Heart left ventricle (tissue), 16 donors: ENCODE measurements around the gene PLCH1. TPM values are rescaled to one million over a fixed set of nuclear protein-coding genes. Genes with fewer than 3 reads are reported as not detected.

ENCODE experiments used
- ATAC-seq, 4 donors: fragments of 200-7000 bp; cut with Tn5 transposase; one replicate each; pipeline ENCODE4 v1.9.1; 2020 to 2022; ENCODE audit warnings: moderate library complexity in 4 of 4, mild to moderate bottlenecking in 3 of 4, moderate number of reproducible peaks in 1 of 4
- DNase-seq, 5 donors: peaks; one replicate each; pipeline ENCODE4 v3.0.0-alpha.2; 2020
- H3K27ac ChIP-seq, 12 donors: fragments of 200-600 bp; sonication (generic) in 4 of 12; one replicate each; pipeline versions ENCODE4 v1.5.0 to v1.8.0; 2016 to 2022; ENCODE audit warnings: mild to moderate bottlenecking in 2 of 12
- H3K27me3 ChIP-seq, 9 donors: fragments of 200-600 bp; sonication (generic) in 2 of 9; one replicate each; pipeline versions ENCODE4 v1.5.1 to v1.8.0; 2016 to 2022; ENCODE audit warnings: mild to moderate bottlenecking in 3 of 9
- H3K36me3 ChIP-seq, 9 donors: fragments of 200-600 bp; sonication (generic) in 2 of 9; one replicate each; pipeline versions ENCODE4 v1.5.0 to v1.8.0; 2018 to 2022; ENCODE audit warnings: mild to moderate bottlenecking in 2 of 9
- H3K4me1 ChIP-seq, 12 donors: fragments of 200-600 bp; sonication (generic) in 4 of 12; one replicate each; pipeline versions ENCODE4 v1.5.0 to v1.8.0; 2016 to 2022; ENCODE audit warnings: mild to moderate bottlenecking in 3 of 12
- H3K4me3 ChIP-seq, 12 donors: fragments of 200-600 bp; sonication (generic) in 4 of 12; one replicate each; pipeline versions ENCODE4 v1.5.0 to v1.8.0; 2017 to 2022; ENCODE audit warnings: mild to moderate bottlenecking in 9 of 12, moderate library complexity in 4 of 12
- H3K9me3 ChIP-seq, 12 donors: fragments of 200-600 bp; sonication (generic) in 4 of 12; one replicate each; pipeline versions ENCODE4 v1.5.0 to v1.8.0; 2016 to 2022; ENCODE audit warnings: mild to moderate bottlenecking in 1 of 12
- CTCF ChIP-seq, 12 donors: fragments of 200-600 bp; sonication (generic) in 4 of 12; IDR thresholded peaks; one replicate each; pipeline versions ENCODE4 v1.5.0 to v1.8.0; 2018 to 2022; ENCODE audit warnings: antibody characterized with exemption in 12 of 12, mild to moderate bottlenecking in 5 of 12
- POLR2A ChIP-seq, 2 donors: fragments of 450-650 bp; IDR thresholded peaks; one replicate each; pipeline ENCODE4 v1.6.1; 2017; ENCODE audit warnings: antibody characterized with exemption in 2 of 2, mild to moderate bottlenecking in 2 of 2, moderate library complexity in 2 of 2
- WGBS, 4 donors: extraction: QIAGEN DNeasy Blood & Tissue Kit in 2 of 4; methylation state at CpG; one replicate each; pipeline versions ENCODE4 v1.1.5 to v1.1.7; 2013 to 2018; 5-methylcytosine and 5-hydroxymethylcytosine counted together
- intact Hi-C, 10 donors: fragments of 100-400 bp; cut with DNase I; formaldehyde crosslinking; loops; one replicate each; pipeline versions ENCODE4 v1.11.1 to v1.14.2; 2022
- polyA plus RNA-seq, 2 donors: library from polyadenylated mRNA; stranded (reverse); fragments of 200-250 nt; gene quantifications; one replicate each; pipeline ENCODE4 v1.2.3, GENCODE V29; 2013
- total RNA-seq, 9 donors: library from RNA; depleted of rRNA in 2 of 9; stranded (reverse); fragments of >200 nt in 2 of 9; fragmentation: NEBNext Ultra II Directional in 3 of 9; extraction: Animal tissue kit (Norgen Biotek cat#: 25700) in 3 of 9; gene quantifications; one replicate each; pipeline versions ENCODE4 v1.1.0 to v1.2.4, GENCODE V29; 2016 to 2023
- donor health status: ischemic (EF 13 %, LVEDD 7.1; RV severe dilation, severe dysfunction).
- donor health status: healthy with polysubstance abuse.
- donor health status: DM: no; HTN: yes; CAD: no.
- donor health status: DM: no; HTN: no; CAD: no.
- donor health status: ischemic (EF 25% LVEDD 6.9; RV normal size, moderate dysfunction).
- donor health status: ischemic (EF 25% LVEDD 5.7; RV mildly dilated, moderate dysfunction).
- donor health status: healthy.
- donor health status: DM: yes; HTN: yes; CAD: no.
- donor health status: ischemic (EF 35%, LVEDD 5.7; RV mildly dilated, moderate dysfunction).
- donor health status: nonischemic (EF 11% LVEDD 7.7; RV severe dilation, severe dysfunction).
- donor health status: DM: yes; HTN: yes; CAD: no.
- donor health status: PGD.
- donor health status: ischemic (EF 29% LVEDD 5.4; RV normal size, mild dysfunction).
- donor health status: nonischemic (EF 23%, LVEDD 6.1; RV moderate dilation, normal function).

Gene PLCH1
- total and polyA plus RNA-seq, 11 donors = 0.07 to 2.7 (median 0.23) TPM

DNA sequence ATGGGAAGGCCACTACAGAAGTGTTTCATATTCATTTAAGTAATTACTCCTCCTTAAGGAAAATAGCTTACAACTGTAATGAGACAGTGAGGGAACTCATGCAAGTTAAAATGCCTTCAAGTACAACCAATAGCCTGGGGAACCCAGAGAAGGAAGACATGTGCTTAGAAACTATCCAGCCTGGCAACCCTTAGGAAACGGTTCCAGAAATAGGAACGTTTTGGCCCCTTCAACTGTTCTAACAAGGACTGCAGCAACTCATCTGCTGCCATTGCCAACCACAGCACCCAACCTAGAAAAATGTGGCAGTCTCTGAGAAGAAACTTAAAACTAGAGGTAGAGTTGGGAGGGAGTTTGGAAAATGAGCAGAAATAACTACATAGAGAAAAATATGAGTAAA, 303.8 kb downstream of the PLCH1 start:
- Histone ChIP-seq H3K27ac (no peak overlapping the region), H3K4me1 (no peaks in the 10 kb centered on the region), H3K4me3 (no peak overlapping the region), H3K27me3 (no peaks in the 10 kb centered on the region), H3K36me3 (no peaks in the 10 kb centered on the region), H3K9me3 (no peaks in the 10 kb centered on the region)
- intact Hi-C loops = no loop called here
- peak in 2 of 4 donors; percentile 47 to 55 for ATAC-seq
- TF ChIP-seq POLR2A (IDR thresholded peaks at IDR 0.05) = no peak
- TF ChIP-seq CTCF (IDR thresholded peaks at IDR 0.05) = no peak
- WGBS, 4 donors = 33 to 58% (median 44%) methylated on average over 2 of the region's 2 CpGs
- DNase-seq = no peak

DNA sequence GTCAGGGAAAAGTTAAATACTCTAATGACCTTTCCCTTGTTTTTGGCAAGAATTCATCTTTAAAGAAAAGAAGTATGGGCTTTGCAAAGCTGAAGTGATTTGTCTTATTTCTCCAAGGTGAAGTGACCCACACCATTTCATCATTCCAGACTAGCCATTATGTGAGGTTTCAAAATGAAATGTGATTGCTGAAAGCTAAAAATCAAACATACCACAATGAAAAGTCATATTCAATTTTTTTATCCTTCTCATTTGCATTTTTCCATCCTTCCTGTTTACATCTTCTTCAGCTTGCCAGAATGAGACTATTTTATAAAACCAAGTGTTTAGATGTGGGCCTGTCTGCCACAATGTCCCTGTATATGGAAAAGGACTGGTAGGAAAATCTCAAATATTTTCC, 309.1 kb downstream of the PLCH1 start:
- no peaks in the 10 kb centered on the region for H3K36me3 ChIP-seq
- no peak overlapping the region for H3K27ac ChIP-seq
- ATAC-seq = no peak
- H3K4me3 ChIP-seq = no peak overlapping the region
- no peaks in the 10 kb centered on the region for H3K4me1 ChIP-seq
- DNase-seq = no peak
- TF ChIP-seq POLR2A (IDR thresholded peaks at IDR 0.05) (no peak), CTCF (IDR thresholded peaks at IDR 0.05) (no peak)
- no peaks in the 10 kb centered on the region for H3K9me3 ChIP-seq
- intact Hi-C loops = no loop called here
- H3K27me3 ChIP-seq = no peaks in the 10 kb centered on the region

DNA sequence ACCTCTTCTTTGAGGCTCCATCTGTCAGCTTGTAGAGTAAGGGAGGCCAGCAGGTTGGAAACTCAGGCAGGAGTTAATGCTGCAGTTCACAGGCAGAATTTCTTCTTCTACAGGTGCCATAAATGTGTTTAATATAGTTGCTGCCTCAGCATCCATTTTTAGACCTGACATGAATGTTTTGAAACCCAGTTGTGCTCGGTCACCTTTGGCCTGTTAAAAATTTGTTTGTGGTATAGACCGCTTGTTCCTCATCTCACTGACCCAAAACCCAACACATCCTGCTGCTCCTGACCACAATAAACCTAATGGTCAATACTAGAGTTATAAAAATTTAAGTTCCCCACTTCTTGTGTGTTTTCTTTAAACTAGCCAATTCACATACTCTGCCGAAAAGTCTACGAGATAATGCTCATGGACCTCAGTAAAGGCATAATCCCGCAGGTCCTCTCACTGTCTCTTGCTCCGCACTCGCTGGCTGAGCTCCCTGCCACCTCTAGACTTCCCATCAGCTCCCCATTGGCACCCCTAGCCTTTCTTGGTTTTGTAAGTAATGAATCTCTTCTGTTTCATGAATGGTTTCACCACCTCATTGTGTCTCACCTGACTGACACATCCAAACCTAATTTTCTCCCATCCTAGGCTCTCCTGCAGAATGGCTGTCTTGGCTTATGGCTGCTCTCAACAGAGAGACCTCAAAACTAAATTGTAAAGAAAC, 312.9 kb downstream of the PLCH1 start:
- Histone ChIP-seq H3K27me3 (no peaks in the 10 kb centered on the region), H3K36me3 (no peaks in the 10 kb centered on the region), H3K27ac (no peak overlapping the region), H3K9me3 (peaks cover 0 to 19% (median 4%) of the 10 kb centered on the region in 12 donors), H3K4me1 (no peaks in the 10 kb centered on the region), H3K4me3 (no peak overlapping the region)
- intact Hi-C loops = no loop called here
- 76 to 77% (median 77%) methylated on average over 7 of the region's 7 CpGs for WGBS, 4 donors
- ATAC-seq (no peak), DNase-seq (no peak)
- TF ChIP-seq CTCF (IDR thresholded peaks at IDR 0.05) (no peak), POLR2A (IDR thresholded peaks at IDR 0.05) (no peak)

DNA sequence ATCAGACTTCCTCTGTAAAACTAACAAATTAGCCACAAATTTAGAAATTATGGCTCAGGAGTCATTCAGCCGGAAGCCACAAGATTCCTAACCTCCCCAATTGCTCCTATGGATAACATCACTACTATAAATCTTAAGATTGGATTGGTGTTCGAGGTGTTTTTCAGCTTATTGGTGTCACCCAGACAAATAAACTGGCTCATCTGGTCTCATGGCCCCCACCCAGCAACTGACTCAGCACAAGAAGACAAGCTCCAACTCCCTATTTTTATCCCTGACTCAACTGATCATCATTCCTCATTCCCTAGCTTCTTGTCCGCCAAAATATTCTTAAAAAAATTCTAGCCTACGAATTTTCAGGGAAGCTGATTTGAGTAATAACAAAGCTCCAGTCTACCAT, 316.3 kb downstream of the PLCH1 start:
- no peak for ATAC-seq
- intact Hi-C loops = no loop called here
- no peak overlapping the region for H3K27ac ChIP-seq
- H3K27me3 ChIP-seq = no peaks in the 10 kb centered on the region
- no peaks in the 10 kb centered on the region for H3K36me3 ChIP-seq
- TF ChIP-seq POLR2A (IDR thresholded peaks at IDR 0.05) (no peak), CTCF (IDR thresholded peaks at IDR 0.05) (no peak)
- H3K4me1 ChIP-seq = peaks cover 0 to 5% (median 0%) of the 10 kb centered on the region in 12 donors
- H3K9me3 ChIP-seq = peaks cover 0 to 35% (median 13%) of the 10 kb centered on the region in 12 donors
- H3K4me3 ChIP-seq = no peak overlapping the region
- 78 to 88% (median 86%) methylated on average over 4 of the region's 4 CpGs for WGBS, 4 donors
- no peak for DNase-seq
